B cell (primary cell): ENCODE measurements around the gene LRRC4C. TPM values are rescaled to one million over a fixed set of nuclear protein-coding genes. Genes with fewer than 3 reads are reported as not detected.

Experiments used
- ATAC-seq: fragments of 200-7000 bp; cut with Tn5 transposase; one replicate; pipeline ENCODE4 v1.10.0; 2021; ENCODE audit warnings: low read depth, mild to moderate bottlenecking, moderate number of reproducible peaks, moderate library complexity
- CTCF ChIA-PET: fragments of 350-600 bp; sonication (Branson Sonifier 250); formaldehyde crosslinking; loops from one replicate; lab custom pipeline; 2021; ENCODE audit warnings: antibody characterized with exemption, inconsistent platforms; lab: Charles Lee
- POLR2A ChIA-PET: fragments of 350-600 bp; sonication (Branson Sonifier 250); formaldehyde crosslinking; loops from one replicate; lab custom pipeline; 2021; ENCODE audit warnings: antibody characterized with exemption; lab: Charles Lee
- DNase-seq: peaks from one replicate; pipeline ENCODE4 v3.0.0; 2013
- H2AFZ ChIP-seq: 2 replicates; pipeline ENCODE4 v1.6.1; 2012; ENCODE audit warnings: mild to moderate bottlenecking, low read depth, low read length; ENCODE audit not compliant: insufficient read depth, poor library complexity, severe bottlenecking
- H3K27ac ChIP-seq, 2 donors: 1 replicate in 1 of 2; 2 replicates in 1 of 2; pipeline ENCODE4 v1.5.1; 2012 to 2013; ENCODE audit warnings: low read length in 2 of 2, mild to moderate bottlenecking in 2 of 2, moderate library complexity in 1 of 2
- H3K27me3 ChIP-seq, 4 experiments: fragments of 200-600 bp in 1 of 4; sonication (generic) in 1 of 4; replicated peaks in 1 of 4; 1 replicate in 2 of 4; 2 replicates in 2 of 4; pipeline versions ENCODE4 v1.6.1 to v1.7.0; 2013 to 2016; ENCODE audit warnings: low read length in 3 of 4, mild to moderate bottlenecking in 2 of 4, mixed read lengths in 1 of 4, moderate library complexity in 1 of 4; ENCODE audit not compliant: insufficient read depth in 4 of 4, control insufficient read depth in 3 of 4; ENCODE audit errors: control extremely low read depth in 1 of 4
- H3K36me3 ChIP-seq, 2 experiments: replicated peaks in 1 of 2; 1 replicate in 1 of 2; 2 replicates in 1 of 2; pipeline versions ENCODE4 v1.6.1 to v1.7.1; 2013; ENCODE audit warnings: low read length in 1 of 2; ENCODE audit not compliant: insufficient read depth in 2 of 2, control insufficient read depth in 1 of 2; ENCODE audit errors: control extremely low read depth in 1 of 2, extremely low read depth in 1 of 2
- H3K4me1 ChIP-seq, 2 donors: fragments of 200-600 bp in 1 of 2; sonication (generic) in 1 of 2; 1 replicate in 1 of 2; 2 replicates in 1 of 2; pipeline versions ENCODE4 v1.5.1 to v1.6.1; 2013 to 2017; ENCODE audit warnings: low read length in 2 of 2; ENCODE audit not compliant: control insufficient read depth in 2 of 2, insufficient read depth in 2 of 2
- H3K4me2 ChIP-seq: replicated peaks from 2 replicates; pipeline ENCODE3; 2012; ENCODE audit warnings: mild to moderate bottlenecking, low read depth, low read length; ENCODE audit not compliant: poor library complexity, severe bottlenecking
- H3K4me3 ChIP-seq, 5 experiments: fragments of 200-600 bp in 1 of 5; sonication (generic) in 1 of 5; 1 replicate in 3 of 5; 2 replicates in 2 of 5; pipeline versions ENCODE4 v1.5.1 to v1.7.0; 2011 to 2016; ENCODE audit warnings: low read length in 4 of 5, mild to moderate bottlenecking in 4 of 5, low read depth in 2 of 5, control low read depth in 1 of 5, moderate library complexity in 1 of 5; ENCODE audit not compliant: insufficient read depth in 1 of 5; ENCODE audit errors: control extremely low read depth in 1 of 5, extremely low read depth in 1 of 5
- H3K79me2 ChIP-seq: fragments of 200-600 bp; sonication (generic); one replicate; pipeline ENCODE4 v1.6.0; 2016; ENCODE audit warnings: low read length; ENCODE audit not compliant: control insufficient read depth, insufficient read depth
- H3K9ac ChIP-seq: fragments of 200-600 bp; sonication (generic); 2 replicates; pipeline ENCODE4 v1.6.1; 2017; ENCODE audit warnings: mild to moderate bottlenecking, low read length, moderate library complexity
- H3K9me3 ChIP-seq, 3 donors: one replicate each; pipeline versions ENCODE4 v1.6.1 to v1.7.1; 2013; ENCODE audit warnings: low read length in 2 of 3; ENCODE audit not compliant: control insufficient read depth in 2 of 3, insufficient read depth in 1 of 3; ENCODE audit errors: control extremely low read depth in 1 of 3
- H4K20me1 ChIP-seq: 2 replicates; pipeline ENCODE4 v1.6.0; 2012; ENCODE audit warnings: mild to moderate bottlenecking, low read length; ENCODE audit not compliant: insufficient read depth, control insufficient read depth, poor library complexity, severe bottlenecking
- H3K27ac Mint-ChIP-seq: one replicate; pipeline ENCODE4 v1.8.0; 2021; ENCODE audit warnings: mixed read lengths
- H3K27me3 Mint-ChIP-seq: one replicate; pipeline ENCODE4 v1.8.0; 2021; ENCODE audit warnings: mixed read lengths
- H3K4me1 Mint-ChIP-seq: one replicate; pipeline ENCODE4 v1.8.0; 2021; ENCODE audit warnings: mixed read lengths
- H3K4me3 Mint-ChIP-seq: one replicate; pipeline ENCODE4 v1.8.0; 2021; ENCODE audit warnings: mixed read lengths
- H3K9me3 Mint-ChIP-seq: one replicate; pipeline ENCODE4 v1.8.0; 2022; ENCODE audit warnings: mixed read lengths; ENCODE audit not compliant: insufficient read depth
- CTCF ChIP-seq: fragments of 200-600 bp; IDR thresholded peaks from one replicate; pipeline ENCODE4 v1.8.0; 2022; ENCODE audit warnings: antibody characterized with exemption, mild to moderate bottlenecking
- EZH2 ChIP-seq: IDR thresholded peaks from 2 replicates; pipeline ENCODE4 v1.6.1; 2012; ENCODE audit warnings: borderline replicate concordance, low read depth, mild to moderate bottlenecking, moderate library complexity, low read length; ENCODE audit not compliant: insufficient read depth, poor library complexity, severe bottlenecking
- WGBS: methylation state at CpG from one replicate; pipeline ENCODE4 v1.1.5; 2013; ENCODE audit warnings: missing lambda C conversion rate; ENCODE audit not compliant: insufficient coverage; 5-methylcytosine and 5-hydroxymethylcytosine counted together
- intact Hi-C: fragments of 100-400 bp; cut with micrococcal nuclease; formaldehyde crosslinking; loops from one replicate; pipeline ENCODE4 v1.10.0; 2022
- polyA plus RNA-seq: library from polyadenylated mRNA; depleted of rRNA; stranded (reverse); fragments of >200 nt; gene quantifications from 2 replicates; pipeline ENCODE4 v1.2.3, GENCODE V29; 2012
- total RNA-seq, 2 donors: library from RNA; stranded (reverse); fragments of 120-200 nt in 1 of 2; gene quantifications; 1 replicate in 1 of 2; 2 replicates in 1 of 2; pipeline versions ENCODE4 v1.2.3 to v1.2.4, GENCODE V29; 2013 to 2022

LRRC4C gene
- total and polyA plus RNA-seq, 2 donors (not counting 1 experiment from before 2014, with no cell fraction given) = 0.57 TPM; not detected in 1

GRCh38 chr11:41235668-41236067 is 223.8 kb downstream of the LRRC4C start:
- no peaks in the 10 kb centered on the region for H3K9me3 ChIP-seq
- WGBS = no CpG with 5 or more reads among the region's 1 CpG
- no peaks in the 10 kb centered on the region for H3K27me3 ChIP-seq
- ATAC-seq (no peak), DNase-seq (no peak)
- ChIA-PET POLR2A (no interaction called here), CTCF (no interaction called here)
- H3K9ac ChIP-seq = no peak overlapping the region
- Mint-ChIP-seq H3K4me1 (no peaks in the 10 kb centered on the region), H3K27ac (no peak overlapping the region), H3K9me3 (no peaks in the 10 kb centered on the region), H3K27me3 (no peaks in the 10 kb centered on the region), H3K4me3 (no peak overlapping the region)
- H3K79me2 ChIP-seq = no peaks in the 10 kb centered on the region
- no peaks in the 10 kb centered on the region for H3K36me3 ChIP-seq
- H2AFZ ChIP-seq = no peak overlapping the region
- no peaks in the 10 kb centered on the region for H3K4me1 ChIP-seq
- intact Hi-C loops = no loop called here
- no peak overlapping the region for H3K27ac ChIP-seq
- H4K20me1 ChIP-seq = no peaks in the 10 kb centered on the region
- H3K4me3 ChIP-seq = no peak overlapping the region
- TF ChIP-seq CTCF = no peak
- no peak for TF ChIP-seq EZH2
- no peak overlapping the region for H3K4me2 ChIP-seq

- Mint-ChIP-seq H3K27ac (no peak overlapping the region), H3K9me3 (peaks cover 5% of the 10 kb centered on the region), H3K4me1 (no peaks in the 10 kb centered on the region), H3K27me3 (no peaks in the 10 kb centered on the region), H3K4me3 (no peak overlapping the region)
- ATAC-seq (no peak), DNase-seq (no peak)
- Histone ChIP-seq H3K9ac (no peak overlapping the region), H4K20me1 (no peaks in the 10 kb centered on the region), H3K4me3 (no peak overlapping the region), H2AFZ (no peak overlapping the region), H3K9me3 (no peaks in the 10 kb centered on the region), H3K79me2 (no peaks in the 10 kb centered on the region), H3K4me1 (no peaks in the 10 kb centered on the region), H3K27ac (no peak overlapping the region), H3K36me3 (no peaks in the 10 kb centered on the region), H3K4me2 (no peak overlapping the region), H3K27me3 (no peaks in the 10 kb centered on the region)
- intact Hi-C loops = no loop called here
- 100% methylated on average over 1 of the region's 3 CpGs for WGBS
- ChIA-PET POLR2A (no interaction called here), CTCF (no interaction called here)
- no peak for TF ChIP-seq EZH2
- TF ChIP-seq CTCF = no peak
Measured at GRCh38 chr11:41225856-41226633, 233.4 kb downstream of the LRRC4C start.
